HG03196 (cell line): ENCODE data around the gene SYT1.

ENCODE experiments used
- ATAC-seq: cut with Tn5 transposase; IDR thresholded peaks from one replicate; pipeline ENCODE4 v1.9.1; 2021; ENCODE audit not compliant: unreplicated experiment

SYT1 gene

DNA sequence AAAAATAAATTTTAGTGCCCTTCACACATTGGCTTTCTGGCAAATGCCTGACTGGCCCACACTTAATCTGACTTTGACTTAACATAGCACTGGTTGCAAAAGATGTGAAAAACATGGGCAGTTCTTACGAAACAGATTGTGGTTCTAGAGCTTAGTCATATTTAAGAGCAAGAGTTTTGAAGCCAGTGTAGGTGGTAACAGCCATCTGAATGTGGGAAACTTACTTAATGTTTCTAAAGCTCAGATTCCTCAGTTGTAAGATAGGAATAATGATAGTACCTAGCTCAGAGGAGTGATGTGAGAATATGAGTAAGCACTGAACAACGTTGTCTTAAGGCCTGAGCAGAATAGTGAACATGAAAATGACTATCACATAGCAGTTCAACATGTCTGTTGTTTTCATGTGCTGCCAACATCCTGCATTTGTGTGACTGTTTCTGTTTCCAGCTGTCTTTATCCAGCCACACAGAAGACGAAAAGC is 262.7 kb downstream of the SYT1 start:
- peak; percentile 98 for ATAC-seq

DNA sequence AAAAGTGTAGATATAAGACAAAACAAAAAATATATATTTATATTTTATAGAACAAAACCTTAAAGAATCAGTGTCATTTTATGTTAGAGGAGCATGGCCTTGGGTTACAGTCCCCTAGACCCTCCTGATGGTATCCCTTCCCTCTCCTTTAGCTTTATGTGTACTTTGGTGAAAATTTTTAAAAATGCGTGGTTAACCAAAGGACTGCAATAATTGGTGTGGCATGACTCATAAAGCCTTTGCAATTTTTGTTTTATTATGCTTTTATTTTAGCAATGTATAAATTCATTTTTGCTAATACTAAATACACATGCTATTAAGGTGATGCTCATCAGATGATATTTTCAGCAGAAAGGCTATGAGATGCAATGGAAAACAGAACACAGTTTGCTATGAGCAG is 264.4 kb downstream of the SYT1 start:
- no peak for ATAC-seq

DNA sequence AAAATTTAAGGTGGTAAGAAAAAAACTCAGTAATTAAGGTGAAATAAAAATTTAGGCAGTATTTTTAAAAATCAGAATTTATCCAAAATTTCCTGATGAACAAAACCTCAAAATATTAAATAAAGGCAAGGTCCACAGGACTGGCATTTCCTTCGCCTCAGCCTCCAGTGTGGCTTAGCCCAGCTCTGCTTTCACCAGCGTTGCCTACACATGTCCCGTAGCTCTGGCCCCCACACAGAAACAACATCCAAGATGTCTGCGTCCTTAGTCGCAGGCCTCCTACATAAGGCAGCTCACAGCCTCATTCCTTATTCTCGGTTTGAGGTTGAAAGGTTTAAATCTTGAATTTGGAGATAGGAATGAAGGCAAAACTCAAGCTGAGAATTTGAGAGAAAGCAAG is 274.3 kb downstream of the SYT1 start:
- ATAC-seq = no peak

DNA sequence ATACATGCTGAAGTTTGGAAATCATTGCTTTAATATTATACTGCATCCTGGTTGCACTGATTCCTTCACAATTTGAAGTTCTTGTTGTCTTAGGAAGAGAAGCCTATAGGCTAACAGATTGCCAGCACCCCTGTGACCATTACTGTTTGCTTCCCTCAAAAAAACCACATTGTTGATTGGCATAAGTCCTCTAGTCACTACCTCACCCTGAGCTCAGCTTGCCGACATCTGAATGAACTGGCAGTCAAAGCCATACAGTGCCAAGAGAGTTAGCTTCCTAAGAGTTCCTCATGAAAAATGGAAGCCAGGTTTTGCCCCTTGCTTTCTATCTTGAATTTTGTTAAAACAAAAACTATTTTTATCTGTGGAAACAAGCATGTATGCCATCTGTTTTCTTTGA is 276.1 kb downstream of the SYT1 start:
- no peak for ATAC-seq

DNA sequence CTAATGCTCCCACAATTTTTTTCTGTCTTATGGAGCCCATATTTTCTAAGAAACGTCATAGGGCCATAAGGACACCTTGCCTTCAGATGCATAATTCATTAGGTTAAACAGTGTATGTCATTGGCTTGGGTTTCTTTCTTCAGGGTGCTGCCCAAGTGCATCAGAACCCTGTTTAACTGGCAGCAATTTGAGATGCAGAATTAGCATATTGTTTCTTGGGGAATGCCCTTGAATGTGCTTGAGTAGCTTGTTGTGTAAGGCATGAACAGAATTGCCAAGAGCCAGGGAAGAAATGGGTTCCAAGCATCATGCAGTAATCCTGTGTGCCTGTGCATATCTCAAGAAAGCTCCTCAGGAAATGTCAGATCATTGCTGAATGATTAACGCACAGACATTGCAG is 277.2 kb downstream of the SYT1 start:
- ATAC-seq = no peak

DNA sequence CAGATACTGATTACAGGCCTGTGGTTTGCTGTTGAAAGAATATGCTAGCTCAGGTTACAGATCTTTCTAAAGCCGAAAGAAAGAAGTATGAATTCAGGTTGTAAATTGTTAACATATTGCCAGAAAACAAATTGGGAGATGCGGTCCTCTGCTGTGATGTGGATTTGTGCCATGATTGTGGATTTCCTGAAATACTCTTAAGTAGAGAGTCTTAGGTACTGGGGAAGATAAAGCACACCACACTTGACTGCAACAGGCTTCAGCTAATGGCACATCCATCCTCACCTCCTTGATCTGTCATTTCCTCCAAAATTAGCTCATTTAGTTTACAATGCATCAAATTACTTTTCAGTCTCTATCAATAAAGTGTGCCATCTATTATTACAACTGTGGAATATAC is 279.2 kb downstream of the SYT1 start:
- no peak for ATAC-seq

DNA sequence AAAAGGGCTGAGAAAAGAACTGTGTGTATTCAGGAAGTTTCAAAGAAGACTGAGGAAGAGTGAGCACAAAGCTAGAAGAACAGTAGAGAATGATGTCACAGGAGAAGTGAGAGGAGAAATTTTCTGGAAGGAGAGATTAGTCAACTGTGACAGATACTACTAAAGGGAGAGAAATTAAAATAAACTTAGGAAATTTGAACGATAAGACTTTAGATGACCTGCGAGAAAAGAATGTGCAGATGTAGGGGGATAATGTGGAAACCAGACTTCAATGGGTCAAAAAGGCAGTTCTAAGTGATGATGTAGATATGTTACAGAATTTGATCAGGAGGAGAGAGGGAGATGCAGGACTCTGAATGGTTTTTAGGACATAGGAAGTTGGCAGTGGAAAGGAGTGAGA is 287.4 kb downstream of the SYT1 start:
- no peak for ATAC-seq

DNA sequence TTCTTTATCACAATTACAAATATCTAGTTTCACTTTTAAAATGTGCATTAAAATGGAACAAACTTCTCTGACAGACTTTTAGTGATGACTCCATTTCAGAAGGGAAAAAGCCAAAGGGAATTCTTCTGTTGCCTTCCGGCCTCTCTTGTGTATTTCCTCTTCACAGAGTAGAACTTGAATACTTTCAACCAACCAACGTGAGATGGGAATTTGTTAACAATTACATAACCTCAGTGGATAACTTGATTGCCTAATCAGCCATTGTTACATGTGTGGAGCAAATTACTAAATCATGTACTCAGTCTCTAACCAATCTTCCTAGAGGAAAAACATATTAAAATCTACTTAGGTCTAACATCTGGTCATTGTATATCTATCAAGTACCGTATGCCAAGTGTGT is 291.1 kb downstream of the SYT1 start:
- no peak for ATAC-seq

DNA sequence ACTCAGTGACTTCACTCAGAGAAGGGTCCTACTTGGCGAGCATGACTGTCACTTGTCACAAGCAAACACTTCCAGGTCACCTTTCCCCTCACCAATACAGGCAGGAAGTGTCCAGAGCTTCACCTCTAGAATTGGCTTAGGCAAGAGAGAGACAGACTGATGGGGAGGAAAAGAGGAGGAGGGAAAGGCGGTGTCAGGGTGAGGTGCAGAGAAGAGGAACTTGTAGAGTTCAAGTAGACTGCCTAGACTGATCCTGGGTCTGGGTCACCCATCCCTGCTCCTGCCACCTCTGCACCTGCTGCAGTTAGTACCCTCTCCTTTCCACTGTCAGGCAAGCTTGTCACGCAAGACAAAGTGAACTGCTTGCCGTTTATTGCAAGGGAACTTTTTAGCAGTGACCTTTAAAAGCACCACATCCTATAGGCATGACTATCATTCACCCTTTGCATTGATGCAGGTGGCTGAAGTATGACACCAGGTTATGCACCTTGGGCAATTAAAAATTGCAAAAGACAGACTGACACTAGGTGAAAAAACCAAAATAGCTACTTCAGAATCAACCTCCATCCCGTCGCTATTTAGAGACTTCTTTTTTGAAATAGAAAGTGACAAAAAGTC is 292.4 kb downstream of the SYT1 start:
- no peak for ATAC-seq

DNA sequence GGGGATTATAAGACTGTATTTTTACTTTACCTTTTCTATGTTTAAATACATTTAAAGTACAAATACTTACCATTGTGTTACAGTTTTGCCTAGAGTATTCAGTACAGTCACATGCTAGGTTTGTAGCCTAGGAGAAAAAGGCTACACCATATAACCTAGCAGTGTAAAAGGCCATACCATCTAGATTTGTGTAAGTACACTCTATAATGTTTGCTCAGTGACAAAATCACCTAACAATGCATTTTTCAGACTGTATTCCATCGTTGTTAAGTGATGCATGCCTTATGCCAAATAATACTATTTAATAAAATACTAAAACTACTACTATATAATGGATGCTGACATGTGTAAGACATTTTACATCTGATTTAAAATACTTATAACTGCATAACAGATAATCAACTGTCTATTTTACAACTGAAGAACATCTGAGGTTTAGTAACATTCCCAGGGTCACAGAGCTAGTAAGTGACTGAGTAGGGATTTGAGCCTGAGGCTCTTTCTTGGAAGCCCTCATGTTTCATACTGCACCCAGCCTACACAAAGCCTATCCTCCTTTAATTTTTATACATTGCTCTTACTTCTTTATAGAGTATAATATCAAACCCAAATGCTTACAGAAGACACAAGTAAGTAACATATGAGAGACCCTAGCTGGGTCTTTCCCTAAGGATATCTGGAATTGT is 296.8 kb downstream of the SYT1 start:
- no peak for ATAC-seq

DNA sequence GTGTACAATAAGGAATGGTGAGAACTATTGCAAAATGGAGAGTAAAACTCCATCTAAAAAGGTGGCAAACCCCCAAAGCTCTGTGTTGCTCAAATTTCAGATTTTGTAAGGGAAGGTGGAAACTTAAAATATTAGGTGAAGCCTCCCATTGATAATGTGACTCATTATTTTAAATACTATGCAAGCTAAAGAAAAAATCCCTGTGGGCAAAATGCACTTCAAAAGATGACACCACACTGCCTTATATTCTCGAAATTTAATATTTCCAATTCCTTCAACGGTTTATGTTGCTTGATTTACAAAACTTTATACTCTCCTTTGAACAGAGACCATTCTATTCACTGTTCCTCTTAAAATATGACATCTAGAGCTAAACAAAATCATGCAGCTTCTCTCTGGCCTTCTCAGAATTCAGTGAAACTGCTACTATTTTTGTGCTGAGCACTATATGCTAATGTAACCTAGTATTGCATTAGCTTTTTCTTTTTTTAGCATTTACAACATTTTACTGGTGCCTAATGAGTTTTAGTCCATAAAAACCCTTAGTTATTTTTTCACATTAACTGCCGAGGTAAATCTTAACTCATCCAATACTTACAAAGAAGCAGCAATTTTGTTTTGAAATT is 297.7 kb downstream of the SYT1 start:
- ATAC-seq = no peak

DNA sequence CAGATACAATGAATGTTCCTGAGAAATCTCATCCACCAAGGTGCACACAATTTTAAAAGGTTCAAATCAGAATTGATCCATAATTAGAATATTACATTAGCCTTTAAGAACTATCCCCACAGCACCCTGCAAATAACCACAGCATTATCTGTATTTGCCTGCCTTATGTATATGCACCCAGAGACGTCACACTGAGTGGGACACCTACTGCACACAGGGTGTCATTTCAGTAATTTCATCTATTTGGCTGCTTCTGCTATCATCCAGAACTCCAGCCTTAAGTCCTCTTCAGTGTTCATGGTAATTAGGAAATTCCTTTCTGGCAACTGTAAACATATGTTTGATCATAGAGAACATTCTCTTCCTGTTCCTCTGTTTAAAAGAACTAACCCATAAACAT is 298.4 kb downstream of the SYT1 start:
- ATAC-seq = no peak

DNA sequence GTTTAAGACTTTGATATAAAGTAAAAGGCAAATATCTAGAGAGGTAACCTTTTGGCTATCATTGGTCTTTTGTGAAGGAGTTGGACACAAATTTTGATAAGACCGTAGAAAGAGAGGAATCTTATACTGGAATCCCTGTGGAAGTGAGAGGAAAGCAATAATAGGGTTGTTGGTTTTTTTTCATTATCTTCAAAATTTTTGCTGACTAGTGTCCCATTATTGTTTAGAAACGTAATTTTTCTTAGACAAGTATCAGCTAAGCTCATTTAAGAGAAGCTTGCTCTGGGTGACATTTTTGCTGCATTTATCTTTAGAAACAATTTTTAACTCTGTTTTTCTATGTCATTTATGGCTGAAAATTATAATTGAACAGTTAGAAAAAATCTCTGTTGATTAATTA is 300.3 kb downstream of the SYT1 start:
- no peak for ATAC-seq

DNA sequence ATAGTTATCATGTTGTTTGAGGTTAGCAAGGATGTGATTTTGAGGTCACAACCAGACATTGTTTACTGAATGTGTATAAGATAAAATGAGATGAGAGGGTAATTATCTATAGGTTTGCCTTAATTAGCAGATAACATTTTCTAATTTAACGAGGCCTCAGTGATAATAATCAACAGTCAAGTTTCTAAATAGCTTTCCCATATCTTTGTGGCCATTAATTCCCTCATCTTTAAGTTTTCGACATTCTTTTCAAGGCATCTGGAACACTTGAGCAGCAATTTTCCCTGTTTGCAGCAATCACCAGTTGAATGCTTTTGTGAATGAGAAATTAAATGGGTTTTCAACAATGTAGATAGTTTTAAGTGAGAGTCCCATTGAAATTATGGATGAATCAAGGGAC is 304.1 kb downstream of the SYT1 start:
- no peak for ATAC-seq

DNA sequence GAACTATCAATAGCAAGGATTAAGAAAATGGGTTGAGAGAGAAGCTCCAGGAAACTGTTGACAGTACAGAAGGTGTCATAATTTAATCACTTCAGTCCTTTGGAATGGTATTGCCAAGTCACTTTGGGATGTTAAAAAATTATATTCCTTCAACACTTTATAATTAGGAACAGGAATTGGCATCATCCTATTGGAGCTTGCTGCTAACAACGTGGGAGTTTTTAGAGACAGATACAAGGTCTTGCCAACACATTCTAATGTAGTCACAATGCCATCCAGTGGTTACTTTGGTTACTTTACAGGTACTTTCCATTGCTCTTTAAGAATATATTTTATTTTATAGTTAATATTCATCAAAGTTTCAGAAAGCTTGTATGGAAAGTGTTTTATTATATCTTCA is 310.1 kb downstream of the SYT1 start:
- peak; percentile 65 for ATAC-seq

DNA sequence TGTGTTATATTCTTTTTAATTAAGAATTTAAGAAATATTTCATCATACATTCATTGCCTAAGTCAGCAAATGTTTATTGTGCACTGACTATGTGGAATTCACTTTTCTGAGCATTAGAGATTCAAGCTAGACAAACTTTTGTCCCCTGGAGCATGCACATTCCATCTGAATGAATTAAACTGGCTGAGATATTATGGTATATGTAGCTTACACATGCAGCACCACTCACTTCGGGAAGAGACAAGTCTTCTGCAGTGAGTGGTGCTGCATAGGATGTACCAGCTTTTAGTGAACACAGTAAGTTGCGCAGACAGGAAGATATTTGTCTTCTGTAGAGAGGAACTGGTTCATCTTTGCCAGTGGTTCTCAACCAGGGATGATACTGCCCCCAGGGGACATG is 318.4 kb downstream of the SYT1 start:
- ATAC-seq = no peak

DNA sequence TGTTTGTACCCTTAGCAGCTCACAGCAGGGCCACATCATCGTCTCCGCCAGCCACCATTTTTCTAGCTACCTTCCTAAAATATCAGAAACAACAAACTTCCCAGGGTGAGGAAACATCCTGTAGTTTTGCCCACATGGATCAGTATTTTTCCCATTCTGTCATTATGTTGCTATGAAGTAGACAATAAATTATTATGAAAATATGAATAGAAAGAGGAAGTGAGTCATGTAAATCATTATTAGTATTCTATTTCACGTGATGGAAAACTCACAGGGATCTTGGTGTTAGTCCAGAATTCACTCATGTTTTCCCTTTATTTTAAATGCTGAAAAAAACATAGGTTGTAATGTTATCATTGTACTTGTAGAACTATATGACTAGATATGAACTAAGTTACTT is 319.4 kb downstream of the SYT1 start:
- no peak for ATAC-seq

DNA sequence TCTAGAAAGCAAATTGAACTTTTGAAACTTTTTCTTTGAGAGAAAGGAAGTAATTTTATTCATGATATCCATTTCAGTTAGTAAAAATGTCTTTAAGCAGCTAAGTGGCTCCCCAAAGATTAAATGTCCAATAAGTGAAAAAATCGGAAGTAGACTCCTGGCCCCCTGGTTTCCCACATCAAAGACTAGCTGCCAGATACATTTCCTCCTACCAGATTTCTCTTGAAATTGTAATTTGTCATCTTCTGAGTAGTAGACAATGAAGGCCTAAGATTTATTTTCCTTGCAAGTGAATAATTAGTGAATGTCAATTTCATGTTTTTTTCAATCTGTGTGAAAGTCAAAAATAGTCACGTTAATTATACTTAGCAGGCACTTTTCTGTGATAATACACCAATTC is 321.9 kb downstream of the SYT1 start:
- ATAC-seq = no peak

DNA sequence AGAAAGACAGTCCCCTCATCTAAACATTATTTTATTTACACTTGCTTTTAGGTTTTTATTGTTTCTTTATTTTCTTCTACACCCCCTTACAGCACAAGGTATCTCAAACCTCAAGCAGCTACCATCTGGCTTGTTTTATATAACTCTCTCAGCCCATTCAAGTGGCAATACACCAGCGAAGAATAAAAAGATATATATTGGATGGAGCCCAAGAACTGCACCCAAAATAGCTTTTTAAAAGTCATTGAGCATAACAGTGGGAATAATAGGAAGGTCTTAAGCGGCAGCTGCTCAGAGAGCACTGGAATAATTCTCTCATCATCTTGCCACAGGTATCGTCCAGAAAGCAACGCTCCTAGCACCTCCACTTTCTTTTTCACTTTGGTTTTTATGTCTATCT is 322.5 kb downstream of the SYT1 start:
- ATAC-seq = no peak

DNA sequence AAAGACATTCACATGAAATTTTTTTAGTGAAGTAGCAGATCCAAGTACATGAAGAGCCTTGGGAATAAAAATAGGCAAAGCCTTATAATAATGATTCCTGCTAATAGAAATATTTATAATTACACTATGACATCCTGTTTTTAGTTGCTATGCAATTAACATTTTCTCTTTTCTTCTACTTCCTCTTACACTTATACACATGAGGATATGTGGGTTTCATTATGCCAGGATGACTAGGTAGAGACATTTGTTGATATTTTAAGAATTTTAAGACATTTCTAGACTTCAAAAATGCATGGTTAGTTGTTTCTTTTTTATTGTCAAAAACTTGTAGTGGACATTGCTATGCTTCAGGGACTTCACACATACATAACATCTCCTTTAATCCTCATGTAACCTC is 326.8 kb downstream of the SYT1 start:
- no peak for ATAC-seq

DNA sequence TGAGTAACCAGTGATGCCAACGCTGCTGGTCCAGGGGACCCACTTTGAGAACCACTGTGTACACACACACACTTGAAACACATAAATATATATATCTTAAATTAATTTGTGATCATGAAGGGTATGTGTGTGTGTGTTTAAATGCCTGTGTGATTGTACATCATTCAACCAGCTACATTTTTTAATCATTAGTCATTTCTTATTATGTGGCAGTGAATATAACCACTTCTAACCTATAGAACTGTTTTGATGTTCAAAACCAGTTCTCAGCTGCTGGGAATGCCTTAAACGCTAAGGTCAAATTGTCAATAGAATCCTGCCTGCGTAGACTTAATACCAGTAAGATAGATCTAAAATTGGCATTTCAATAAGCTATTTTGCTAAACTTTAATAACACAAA is 330.0 kb downstream of the SYT1 start:
- no peak for ATAC-seq

DNA sequence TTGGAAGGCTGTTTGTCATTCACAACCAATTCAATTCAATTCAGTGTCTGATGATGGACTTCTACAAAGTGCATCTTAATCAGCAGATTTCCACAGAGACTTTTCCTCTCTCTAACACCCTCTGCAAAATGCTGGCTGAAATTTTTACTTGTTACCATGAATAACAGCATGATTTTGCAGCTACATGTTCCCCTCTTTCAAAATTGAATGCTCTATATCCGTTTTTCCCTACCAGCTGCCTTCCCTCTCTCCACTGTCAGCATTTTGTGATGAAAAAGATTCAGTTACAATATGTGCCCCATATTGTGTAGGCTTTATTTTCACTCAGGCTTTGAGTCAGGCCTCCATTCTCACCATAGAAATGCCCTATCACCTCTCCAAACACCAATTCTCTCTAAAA is 334.6 kb downstream of the SYT1 start:
- no peak for ATAC-seq

DNA sequence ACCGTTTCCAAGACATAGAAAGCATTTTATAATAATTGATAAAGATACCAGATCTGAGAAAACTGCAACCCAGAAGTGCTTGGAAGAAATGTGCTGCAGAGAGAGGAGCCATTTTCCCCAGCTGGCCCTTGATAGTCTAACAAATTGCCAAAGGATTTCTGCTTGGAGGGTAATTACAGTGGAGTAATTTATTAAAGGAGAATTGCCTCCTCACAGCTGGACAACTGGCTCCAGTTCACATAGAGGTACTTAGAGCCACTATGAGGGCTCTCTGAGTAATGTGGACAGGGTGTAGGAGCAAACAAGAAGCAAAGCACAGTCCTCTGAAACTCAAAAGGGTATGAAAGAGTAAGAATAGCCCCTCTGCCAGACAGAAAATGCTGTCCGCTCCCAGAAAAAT is 335.6 kb downstream of the SYT1 start:
- ATAC-seq = no peak
